Astrocyte (in vitro differentiated cells and primary cell): Measurements from ENCODE around the gene OS9. TPM values are rescaled to one million over a fixed set of nuclear protein-coding genes. Genes with fewer than 3 reads are reported as not detected.
A peak's percentile ranks its signal among the peaks of the same experiment; 100 is the strongest.

Source experiments
- DNase-seq: peaks from one replicate; pipeline ENCODE4 v3.0.0-alpha.2; 2010; ENCODE audit warnings: low read depth
- FAIRE-seq: peaks from 2 replicates; lab custom pipeline; 2011; peaks lifted over from hg19 to GRCh38; lab: Jason Lieb, UNC
- H2AFZ ChIP-seq: 2 replicates; pipeline ENCODE4 v1.6.0; 2012; ENCODE audit warnings: low read depth, low read length, inconsistent platforms
- H3K27ac ChIP-seq: 2 replicates; pipeline ENCODE4 v1.5.1; 2011; ENCODE audit warnings: low read depth, low read length, inconsistent platforms
- H3K27me3 ChIP-seq: 2 replicates; pipeline ENCODE4 v1.6.0; 2011; ENCODE audit warnings: low read length, inconsistent platforms; ENCODE audit not compliant: insufficient read depth
- H3K36me3 ChIP-seq: 2 replicates; pipeline ENCODE4 v1.5.1; 2011; ENCODE audit warnings: low read length, inconsistent platforms; ENCODE audit not compliant: insufficient read depth
- H3K4me1 ChIP-seq: 2 replicates; pipeline ENCODE4 v1.5.1; 2011; ENCODE audit warnings: low read length, inconsistent platforms; ENCODE audit not compliant: insufficient read depth
- H3K4me2 ChIP-seq: 2 replicates; pipeline ENCODE4 v1.6.0; 2012; ENCODE audit warnings: low read length, inconsistent platforms
- H3K4me3 ChIP-seq: 2 replicates; pipeline ENCODE4 v1.5.1; 2011; ENCODE audit warnings: low read depth, mild to moderate bottlenecking, low read length, inconsistent platforms; ENCODE audit not compliant: insufficient read depth
- H3K79me2 ChIP-seq: 2 replicates; pipeline ENCODE4 v1.6.0; 2012; ENCODE audit warnings: mild to moderate bottlenecking, low read length, inconsistent platforms; ENCODE audit not compliant: insufficient read depth
- H3K9ac ChIP-seq: 2 replicates; pipeline ENCODE4 v1.6.0; 2012; ENCODE audit warnings: mild to moderate bottlenecking, low read length, inconsistent platforms
- H3K9me3 ChIP-seq: 2 replicates; pipeline ENCODE4 v1.5.1; 2012; ENCODE audit warnings: low read depth, mild to moderate bottlenecking, low read length, inconsistent platforms; ENCODE audit not compliant: insufficient read depth
- H4K20me1 ChIP-seq: 2 replicates; pipeline ENCODE4 v1.6.0; 2012; ENCODE audit warnings: low read length, inconsistent platforms; ENCODE audit not compliant: insufficient read depth
- H3K27ac Mint-ChIP-seq: one replicate; pipeline ENCODE4 v1.8.0; 2021; ENCODE audit warnings: mild to moderate bottlenecking, mixed read lengths; ENCODE audit not compliant: unreplicated experiment
- H3K27me3 Mint-ChIP-seq: one replicate; pipeline ENCODE4 v1.8.0; 2021; ENCODE audit warnings: low read depth, mixed read lengths; ENCODE audit not compliant: unreplicated experiment
- H3K36me3 Mint-ChIP-seq: one replicate; pipeline ENCODE4 v1.8.0; 2021; ENCODE audit warnings: low read depth, mixed read lengths; ENCODE audit not compliant: unreplicated experiment
- H3K4me1 Mint-ChIP-seq: one replicate; pipeline ENCODE4 v1.8.0; 2021; ENCODE audit warnings: low read depth, mixed read lengths; ENCODE audit not compliant: unreplicated experiment
- H3K4me3 Mint-ChIP-seq: one replicate; pipeline ENCODE4 v1.8.0; 2021; ENCODE audit warnings: mild to moderate bottlenecking, moderate library complexity, mixed read lengths; ENCODE audit not compliant: unreplicated experiment
- H3K9me3 Mint-ChIP-seq: one replicate; pipeline ENCODE4 v1.8.0; 2021; ENCODE audit warnings: mild to moderate bottlenecking, mixed read lengths; ENCODE audit not compliant: unreplicated experiment
- CTCF ChIP-seq: IDR thresholded peaks from 2 replicates; pipeline ENCODE4 v1.5.1; 2011; ENCODE audit warnings: low read depth, mild to moderate bottlenecking, inconsistent platforms, low read length, moderate library complexity; ENCODE audit not compliant: insufficient read depth
- EZH2 ChIP-seq: IDR thresholded peaks from 2 replicates; pipeline ENCODE4 v1.6.1; 2012; ENCODE audit warnings: mild to moderate bottlenecking, low read length, inconsistent platforms; ENCODE audit not compliant: insufficient read depth
- total RNA-seq: library from RNA; stranded (reverse); gene quantifications from 2 replicates; pipeline ENCODE4 v1.2.1, GENCODE V29; 2021

OS9 gene
- total RNA-seq, 1 donor from 2014 or later = 194 TPM

- H3K4me3 Mint-ChIP-seq = peak overlapping the region; percentile 76
- H3K36me3 Mint-ChIP-seq = peaks cover 17% of the 10 kb centered on the region
- H3K27ac Mint-ChIP-seq = peak overlapping the region; percentile 20
- H3K4me1 ChIP-seq = peaks cover 18% of the 10 kb centered on the region
- H3K9me3 Mint-ChIP-seq = no peaks in the 10 kb centered on the region
- H3K36me3 ChIP-seq = peaks cover 3% of the 10 kb centered on the region
- H3K4me2 ChIP-seq = peak overlapping the region; percentile 82
- H3K4me1 Mint-ChIP-seq = peaks cover 23% of the 10 kb centered on the region
- H3K9me3 ChIP-seq = no peaks in the 10 kb centered on the region
- peak overlapping the region; percentile 41 for H3K9ac ChIP-seq
- H3K27me3 Mint-ChIP-seq = peaks cover 4% of the 10 kb centered on the region
- no peak for TF ChIP-seq CTCF
- peak; percentile 92 for TF ChIP-seq EZH2
- FAIRE-seq (no peak), DNase-seq (no peak)
- peaks cover 15% of the 10 kb centered on the region for H3K79me2 ChIP-seq
- peaks cover 11% of the 10 kb centered on the region for H3K27me3 ChIP-seq
- H3K4me3 ChIP-seq = peak overlapping the region; percentile 45
- H2AFZ ChIP-seq = no peak overlapping the region
- no peak overlapping the region for H3K27ac ChIP-seq
- H4K20me1 ChIP-seq = peaks cover 21% of the 10 kb centered on the region
These were observed 61.8 kb downstream of the OS9 start for GRCh38 chr12:57755454-57756372.

GRCh38 chr12:57756406-57757341 lies 62.7 kb downstream of the OS9 start:
- Mint-ChIP-seq H3K4me1 (peaks cover 19% of the 10 kb centered on the region), H3K9me3 (no peaks in the 10 kb centered on the region), H3K27me3 (peaks cover 4% of the 10 kb centered on the region), H3K27ac (peak overlapping the region; percentile 20), H3K36me3 (peaks cover 16% of the 10 kb centered on the region), H3K4me3 (peak overlapping the region; percentile 76)
- Histone ChIP-seq H4K20me1 (peaks cover 13% of the 10 kb centered on the region), H3K4me2 (peak overlapping the region; percentile 82), H3K4me3 (no peak overlapping the region), H3K27me3 (peaks cover 11% of the 10 kb centered on the region), H3K4me1 (peaks cover 9% of the 10 kb centered on the region), H3K9me3 (no peaks in the 10 kb centered on the region), H3K36me3 (no peaks in the 10 kb centered on the region), H3K79me2 (peaks cover 5% of the 10 kb centered on the region), H2AFZ (no peak overlapping the region), H3K9ac (no peak overlapping the region), H3K27ac (no peak overlapping the region)
- FAIRE-seq (no peak), DNase-seq (no peak)
- peak; percentile 39 for TF ChIP-seq CTCF
- no peak for TF ChIP-seq EZH2
